Panc1 (cell line): ENCODE data around the gene PIP4P1.

Source experiments
- TF ChIP-seq, protein P1 (sequence below): fragments of 450-650 bp; IDR thresholded peaks from 2 replicates; pipeline ENCODE4 v1.5.1; 2017; ENCODE audit warnings: mild to moderate bottlenecking
- TF ChIP-seq, protein P2 (sequence below), 2 experiments: IDR thresholded peaks; 2 replicates each; pipeline ENCODE4 v1.6.1; 2011 to 2012; ENCODE audit warnings: low read depth in 2 of 2, control low read depth in 1 of 2, low read length in 1 of 2, mild to moderate bottlenecking in 1 of 2, moderate library complexity in 1 of 2; ENCODE audit not compliant: insufficient read depth in 1 of 2

DNA sequence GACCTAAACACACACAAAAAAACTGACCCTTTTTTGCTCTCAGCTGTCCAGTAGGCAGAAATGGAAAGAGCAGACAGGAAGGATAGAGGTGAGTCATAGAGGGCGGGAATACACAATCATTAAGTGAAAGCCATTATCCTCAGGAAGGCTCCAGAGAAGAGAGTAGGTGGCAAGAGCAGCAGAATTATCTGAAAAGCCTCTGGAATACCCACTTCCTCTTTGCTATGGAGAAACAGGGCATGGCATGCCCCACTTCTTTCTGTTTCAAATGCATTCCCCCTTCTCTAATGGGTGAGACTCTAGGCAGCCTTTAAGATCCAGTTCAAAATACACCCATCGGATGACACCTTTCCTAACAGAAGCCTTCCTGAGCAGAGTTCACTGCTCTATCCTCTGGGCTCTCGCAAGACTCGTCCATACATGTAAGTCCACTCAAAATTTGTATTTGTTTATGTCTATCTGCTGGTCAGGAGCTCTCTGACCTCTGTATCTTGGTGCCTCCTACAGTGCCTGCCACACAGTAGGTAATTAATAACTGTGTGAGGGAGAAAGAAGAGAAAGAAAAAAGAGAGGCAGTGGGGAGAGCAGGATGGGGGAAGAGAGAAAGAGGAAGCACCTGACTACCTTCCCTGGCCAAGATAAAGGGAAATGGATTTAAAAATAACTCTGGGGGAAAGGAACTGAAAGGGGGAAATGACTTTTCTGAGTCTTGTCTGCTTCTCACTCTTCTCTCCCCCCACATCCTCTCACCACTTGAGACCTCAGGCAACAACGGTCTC, 33.8 kb downstream of the PIP4P1 start:
- TF ChIP-seq, protein P1, sequence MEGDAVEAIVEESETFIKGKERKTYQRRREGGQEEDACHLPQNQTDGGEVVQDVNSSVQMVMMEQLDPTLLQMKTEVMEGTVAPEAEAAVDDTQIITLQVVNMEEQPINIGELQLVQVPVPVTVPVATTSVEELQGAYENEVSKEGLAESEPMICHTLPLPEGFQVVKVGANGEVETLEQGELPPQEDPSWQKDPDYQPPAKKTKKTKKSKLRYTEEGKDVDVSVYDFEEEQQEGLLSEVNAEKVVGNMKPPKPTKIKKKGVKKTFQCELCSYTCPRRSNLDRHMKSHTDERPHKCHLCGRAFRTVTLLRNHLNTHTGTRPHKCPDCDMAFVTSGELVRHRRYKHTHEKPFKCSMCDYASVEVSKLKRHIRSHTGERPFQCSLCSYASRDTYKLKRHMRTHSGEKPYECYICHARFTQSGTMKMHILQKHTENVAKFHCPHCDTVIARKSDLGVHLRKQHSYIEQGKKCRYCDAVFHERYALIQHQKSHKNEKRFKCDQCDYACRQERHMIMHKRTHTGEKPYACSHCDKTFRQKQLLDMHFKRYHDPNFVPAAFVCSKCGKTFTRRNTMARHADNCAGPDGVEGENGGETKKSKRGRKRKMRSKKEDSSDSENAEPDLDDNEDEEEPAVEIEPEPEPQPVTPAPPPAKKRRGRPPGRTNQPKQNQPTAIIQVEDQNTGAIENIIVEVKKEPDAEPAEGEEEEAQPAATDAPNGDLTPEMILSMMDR = no peak
- TF ChIP-seq, protein P2, sequence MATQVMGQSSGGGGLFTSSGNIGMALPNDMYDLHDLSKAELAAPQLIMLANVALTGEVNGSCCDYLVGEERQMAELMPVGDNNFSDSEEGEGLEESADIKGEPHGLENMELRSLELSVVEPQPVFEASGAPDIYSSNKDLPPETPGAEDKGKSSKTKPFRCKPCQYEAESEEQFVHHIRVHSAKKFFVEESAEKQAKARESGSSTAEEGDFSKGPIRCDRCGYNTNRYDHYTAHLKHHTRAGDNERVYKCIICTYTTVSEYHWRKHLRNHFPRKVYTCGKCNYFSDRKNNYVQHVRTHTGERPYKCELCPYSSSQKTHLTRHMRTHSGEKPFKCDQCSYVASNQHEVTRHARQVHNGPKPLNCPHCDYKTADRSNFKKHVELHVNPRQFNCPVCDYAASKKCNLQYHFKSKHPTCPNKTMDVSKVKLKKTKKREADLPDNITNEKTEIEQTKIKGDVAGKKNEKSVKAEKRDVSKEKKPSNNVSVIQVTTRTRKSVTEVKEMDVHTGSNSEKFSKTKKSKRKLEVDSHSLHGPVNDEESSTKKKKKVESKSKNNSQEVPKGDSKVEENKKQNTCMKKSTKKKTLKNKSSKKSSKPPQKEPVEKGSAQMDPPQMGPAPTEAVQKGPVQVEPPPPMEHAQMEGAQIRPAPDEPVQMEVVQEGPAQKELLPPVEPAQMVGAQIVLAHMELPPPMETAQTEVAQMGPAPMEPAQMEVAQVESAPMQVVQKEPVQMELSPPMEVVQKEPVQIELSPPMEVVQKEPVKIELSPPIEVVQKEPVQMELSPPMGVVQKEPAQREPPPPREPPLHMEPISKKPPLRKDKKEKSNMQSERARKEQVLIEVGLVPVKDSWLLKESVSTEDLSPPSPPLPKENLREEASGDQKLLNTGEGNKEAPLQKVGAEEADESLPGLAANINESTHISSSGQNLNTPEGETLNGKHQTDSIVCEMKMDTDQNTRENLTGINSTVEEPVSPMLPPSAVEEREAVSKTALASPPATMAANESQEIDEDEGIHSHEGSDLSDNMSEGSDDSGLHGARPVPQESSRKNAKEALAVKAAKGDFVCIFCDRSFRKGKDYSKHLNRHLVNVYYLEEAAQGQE (IDR thresholded peaks at IDR 0.05; ENCODE audit: insufficient read depth in 1 of 2, low read depth in 2 of 2, low read length in 1 of 2) = no peak
